ENCODE measurements around the gene ZDHHC9. TPM values are rescaled to one million over a fixed set of nuclear protein-coding genes. Genes with fewer than 3 reads are reported as not detected.

The ZDHHC9 gene
- total RNA-seq, 2 experiments from 2014 or later, result 12.5 to 14.2 TPM

- no peaks in the 10 kb centered on the region for H3K9me3 Mint-ChIP-seq (ENCODE audit: low read depth)
- peaks cover 45% of the 10 kb centered on the region for H3K4me1 Mint-ChIP-seq
- ChIA-PET POLR2A (no interaction called here), CTCF (interaction anchor here (1.2 to 1.8 kb wide), 3 partner anchors 28 to 47 kb away, joined by 3 to 8 read pairs (median 3); no protein-coding TSS in a partner anchor)
- intact Hi-C loops (cut with DNase I, micrococcal nuclease), result loop anchor here (5.0 kb wide), 3 partner anchors 198 to 1118 kb away; partner anchors contain the start of genes BCORL1 (in 1 of the 2), ENOX2 (in 1 of the 2) and RAB33A (in 1 of the 2)
- peaks cover 72% of the 10 kb centered on the region for H3K36me3 Mint-ChIP-seq (ENCODE audit: low read depth)
- H3K27ac Mint-ChIP-seq, result peak overlapping the region; percentile 91
- no peak for ATAC-seq
- H3K4me3 Mint-ChIP-seq, result peak overlapping the region; percentile 79
- DNase-seq, result no peak
- no peaks in the 10 kb centered on the region for H3K27me3 Mint-ChIP-seq
Observed at GRCh38 chrX:129784371-129784770, 59.3 kb downstream of the ZDHHC9 start.

GRCh38 chrX:129783291-129783713 is 60.4 kb downstream of the ZDHHC9 start:
- peaks cover 54% of the 10 kb centered on the region for H3K4me1 Mint-ChIP-seq
- H3K36me3 Mint-ChIP-seq (ENCODE audit: low read depth), result peaks cover 73% of the 10 kb centered on the region
- POLR2A ChIA-PET, result interaction anchor here (1.3 kb wide), 1 partner anchor 27 kb away, joined by 4 read pairs; no protein-coding TSS in a partner anchor
- ATAC-seq (peak; percentile 5), DNase-seq (peak; percentile 51)
- no peaks in the 10 kb centered on the region for H3K27me3 Mint-ChIP-seq
- CTCF ChIA-PET, result interaction anchor here (0.5 to 1.8 kb wide), 7 partner anchors 8 to 124 kb away, joined by 3 to 8 read pairs (median 3); no protein-coding TSS in a partner anchor
- peak overlapping the region; percentile 91 for H3K27ac Mint-ChIP-seq
- intact Hi-C loops (cut with DNase I, micrococcal nuclease), result loop anchor here (5.0 kb wide), 3 partner anchors 199 to 1119 kb away; partner anchors contain the start of genes BCORL1 (in 1 of the 2), ENOX2 (in 1 of the 2) and RAB33A (in 1 of the 2)
- peak overlapping the region; percentile 79 for H3K4me3 Mint-ChIP-seq
- H3K9me3 Mint-ChIP-seq (ENCODE audit: low read depth), result no peaks in the 10 kb centered on the region

- intact Hi-C loops (cut with DNase I, micrococcal nuclease), result loop anchor here (5.0 kb wide), 3 partner anchors 200 to 1120 kb away; partner anchors contain the start of genes BCORL1 (in 1 of the 2), ENOX2 (in 1 of the 2) and RAB33A (in 1 of the 2)
- peak overlapping the region; percentile 91 for H3K27ac Mint-ChIP-seq
- no peak for ATAC-seq
- POLR2A ChIA-PET, result interaction anchor here (1.3 to 2.2 kb wide), 2 partner anchors 10 to 27 kb away, joined by 4 to 13 read pairs; no protein-coding TSS in a partner anchor
- CTCF ChIA-PET, result interaction anchor here (1.2 to 1.8 kb wide), 5 partner anchors 8 to 41 kb away, joined by 3 to 8 read pairs (median 3); no protein-coding TSS in a partner anchor
- H3K4me1 Mint-ChIP-seq, result peaks cover 57% of the 10 kb centered on the region
- no peaks in the 10 kb centered on the region for H3K9me3 Mint-ChIP-seq (ENCODE audit: low read depth)
- H3K27me3 Mint-ChIP-seq, result no peaks in the 10 kb centered on the region
- H3K36me3 Mint-ChIP-seq (ENCODE audit: low read depth), result peaks cover 72% of the 10 kb centered on the region
- H3K4me3 Mint-ChIP-seq, result peak overlapping the region; percentile 79
- DNase-seq, result no peak
Observed at GRCh38 chrX:129782706-129783105, 61.0 kb downstream of the ZDHHC9 start.

GRCh38 chrX:129781680-129782495 is 61.8 kb downstream of the ZDHHC9 start:
- CTCF ChIA-PET, result interaction anchor here (0.5 to 2.3 kb wide), 5 partner anchors 10 to 279 kb away, joined by 3 to 7 read pairs (median 4); no protein-coding TSS in a partner anchor
- Mint-ChIP-seq H3K27me3 (no peaks in the 10 kb centered on the region), H3K27ac (peak overlapping the region; percentile 91), H3K4me1 (peaks cover 52% of the 10 kb centered on the region), H3K36me3 (ENCODE audit: low read depth) (peaks cover 65% of the 10 kb centered on the region), H3K9me3 (ENCODE audit: low read depth) (no peaks in the 10 kb centered on the region), H3K4me3 (peak overlapping the region; percentile 79)
- POLR2A ChIA-PET, result interaction anchor here (0.9 to 2.2 kb wide), 2 partner anchors 9 to 22 kb away, joined by 5 to 13 read pairs; no protein-coding TSS in a partner anchor
- ATAC-seq (peak; percentile 28), DNase-seq (peak; percentile 66)
- intact Hi-C loops (cut with DNase I, micrococcal nuclease), result loop anchor here (1.0 to 5.0 kb wide), 7 partner anchors 13 to 1120 kb away; partner anchors contain the start of genes BCORL1 (in 1 of the 2), ENOX2 (in 1 of the 2), RAB33A (in 1 of the 2) and UTP14A (in 1 of the 2)

GRCh38 chrX:129781134-129781672 is 62.5 kb downstream of the ZDHHC9 start:
- POLR2A ChIA-PET, result interaction anchor here (0.9 to 2.2 kb wide), 2 partner anchors 9 to 21 kb away, joined by 5 to 13 read pairs; no protein-coding TSS in a partner anchor
- Mint-ChIP-seq H3K27ac (peak overlapping the region; percentile 97), H3K36me3 (ENCODE audit: low read depth) (peaks cover 61% of the 10 kb centered on the region), H3K9me3 (ENCODE audit: low read depth) (no peaks in the 10 kb centered on the region), H3K27me3 (no peaks in the 10 kb centered on the region), H3K4me1 (peaks cover 50% of the 10 kb centered on the region), H3K4me3 (peak overlapping the region; percentile 79)
- intact Hi-C loops (cut with DNase I, micrococcal nuclease), result loop anchor here (1.0 to 5.0 kb wide), 7 partner anchors 12 to 1121 kb away; partner anchors contain the start of genes BCORL1 (in 1 of the 2), ENOX2 (in 1 of the 2), RAB33A (in 1 of the 2) and UTP14A (in 1 of the 2)
- CTCF ChIA-PET, result interaction anchor here (0.5 to 2.3 kb wide), 6 partner anchors 9 to 279 kb away, joined by 3 to 7 read pairs (median 4); no protein-coding TSS in a partner anchor
- peak; percentile 80 for ATAC-seq
- peak; percentile 91 for DNase-seq

GRCh38 chrX:129780441-129781105 is 63.1 kb downstream of the ZDHHC9 start:
- Mint-ChIP-seq H3K9me3 (ENCODE audit: low read depth) (no peaks in the 10 kb centered on the region), H3K36me3 (ENCODE audit: low read depth) (peaks cover 56% of the 10 kb centered on the region), H3K4me3 (peak overlapping the region; percentile 79), H3K27me3 (no peaks in the 10 kb centered on the region), H3K27ac (peak overlapping the region; percentile 97), H3K4me1 (peaks cover 47% of the 10 kb centered on the region)
- ATAC-seq (no peak), DNase-seq (peak; percentile 41)
- intact Hi-C loops (cut with DNase I, micrococcal nuclease), result loop anchor here (1.0 to 5.0 kb wide), 7 partner anchors 11 to 1122 kb away; partner anchors contain the start of genes BCORL1 (in 1 of the 2), ENOX2 (in 1 of the 2), RAB33A (in 1 of the 2) and UTP14A (in 1 of the 2)
- POLR2A ChIA-PET, result interaction anchor here (1.2 to 2.2 kb wide), 2 partner anchors 8 to 25 kb away, joined by 5 to 13 read pairs; no protein-coding TSS in a partner anchor
- CTCF ChIA-PET, result interaction anchor here (0.5 to 2.3 kb wide), 3 partner anchors 8 to 173 kb away, joined by 3 to 7 read pairs (median 3); no protein-coding TSS in a partner anchor

- ChIA-PET POLR2A (interaction anchor here (1.2 kb wide), 1 partner anchor 24 kb away, joined by 5 read pairs; no protein-coding TSS in a partner anchor), CTCF (interaction anchor here (0.6 to 2.3 kb wide), 2 partner anchors 8 to 53 kb away, joined by 3 to 7 read pairs; no protein-coding TSS in a partner anchor)
- intact Hi-C loops (cut with DNase I, micrococcal nuclease), result loop anchor here (5.0 to 10.0 kb wide), 5 partner anchors 203 to 1123 kb away; partner anchors contain the start of genes BCORL1 (in 1 of the 2), ENOX2 (in 1 of the 2), RAB33A (in 1 of the 2) and ZNF280C (in 1 of the 2)
- DNase-seq (peak; percentile 82), ATAC-seq (peak; percentile 23)
- H3K27me3 Mint-ChIP-seq, result no peaks in the 10 kb centered on the region
- H3K4me1 Mint-ChIP-seq, result peaks cover 49% of the 10 kb centered on the region
- H3K9me3 Mint-ChIP-seq (ENCODE audit: low read depth), result no peaks in the 10 kb centered on the region
- H3K27ac Mint-ChIP-seq, result peak within 1 kb of the TSS; percentile 97
- H3K4me3 Mint-ChIP-seq, result peak within 1 kb of the TSS; percentile 79
- H3K36me3 Mint-ChIP-seq (ENCODE audit: low read depth), result peaks cover 50% of the 10 kb centered on the region
Observed at GRCh38 chrX:129779747-129780146, 63.9 kb downstream of the ZDHHC9 start, which contains the start of gene SASH3. Gene SASH3 (plus strand): TSS chrX:129779949. CDS start chrX:129780098, 149 bp downstream.

GRCh38 chrX:129779086-129779672 is 64.5 kb downstream of the ZDHHC9 start:
- Mint-ChIP-seq H3K36me3 (ENCODE audit: low read depth) (peaks cover 45% of the 10 kb centered on the region), H3K9me3 (ENCODE audit: low read depth) (no peaks in the 10 kb centered on the region), H3K4me3 (peak overlapping the region; percentile 79), H3K4me1 (peaks cover 50% of the 10 kb centered on the region), H3K27ac (peak overlapping the region; percentile 97), H3K27me3 (no peaks in the 10 kb centered on the region)
- intact Hi-C loops (cut with DNase I, micrococcal nuclease), result loop anchor here in 1 of 2 experiments (5.0 to 10.0 kb wide), 2 partner anchors 308 to 486 kb away; partner anchors contain the start of gene ZNF280C
- ChIA-PET POLR2A (no interaction called here), CTCF (interaction anchor here (2.3 kb wide), 1 partner anchor 7 kb away, joined by 7 read pairs; no protein-coding TSS in a partner anchor)
- DNase-seq (no peak), ATAC-seq (no peak)

- Mint-ChIP-seq H3K27ac (peak overlapping the region; percentile 95), H3K27me3 (no peaks in the 10 kb centered on the region), H3K4me3 (peak overlapping the region; percentile 71), H3K36me3 (ENCODE audit: low read depth) (peaks cover 27% of the 10 kb centered on the region), H3K9me3 (ENCODE audit: low read depth) (no peaks in the 10 kb centered on the region), H3K4me1 (peaks cover 50% of the 10 kb centered on the region)
- ChIA-PET POLR2A (interaction anchor here (1.0 kb wide), 1 partner anchor 9 kb away, joined by 3 read pairs; no protein-coding TSS in a partner anchor), CTCF (interaction anchor here (0.7 kb wide), 1 partner anchor 44 kb away, joined by 3 read pairs; no protein-coding TSS in a partner anchor)
- ATAC-seq (peak; percentile 27), DNase-seq (peak; percentile 84)
- intact Hi-C loops (cut with DNase I, micrococcal nuclease), result loop anchor here in 1 of 2 experiments (5.0 to 10.0 kb wide), 2 partner anchors 310 to 487 kb away; partner anchors contain the start of gene ZNF280C
Observed at GRCh38 chrX:129777218-129778030, 66.3 kb downstream of the ZDHHC9 start.
